Upper lobe of left lung (tissue), 6 donors: Measurements from ENCODE around the gene KLHL18. TPM values are rescaled to one million over a fixed set of nuclear protein-coding genes. Genes with fewer than 3 reads are reported as not detected.
"Not testable (repeated sequence)": the region's sequence is repeated elsewhere in the genome, so short reads cannot be mapped to it uniquely, and the experiment has no call there.

Experiments
- ATAC-seq, 2 donors: fragments of 200-7000 bp; cut with Tn5 transposase; one replicate each; pipeline ENCODE4 v1.9.1; 2022; ENCODE audit warnings: mild to moderate bottlenecking in 2 of 2, moderate library complexity in 2 of 2; ENCODE audit not compliant: low FRiP score in 2 of 2
- DNase-seq, 2 donors: peaks; one replicate each; pipeline ENCODE4 v3.0.0-alpha.2; 2019 to 2020
- H3K27ac ChIP-seq, 4 donors: fragments of 200-600 bp; sonication (generic); one replicate each; pipeline ENCODE4 v1.5.1; 2016 to 2019
- H3K27me3 ChIP-seq, 4 donors: fragments of 200-600 bp; sonication (generic); one replicate each; pipeline ENCODE4 v1.5.1; 2017 to 2019
- H3K36me3 ChIP-seq, 4 donors: fragments of 200-600 bp; sonication (generic); one replicate each; pipeline ENCODE4 v1.5.1; 2016 to 2019
- H3K4me1 ChIP-seq, 4 donors: fragments of 200-600 bp; sonication (generic); one replicate each; pipeline ENCODE4 v1.5.1; 2018 to 2019
- H3K4me3 ChIP-seq, 4 donors: fragments of 200-600 bp; sonication (generic); one replicate each; pipeline ENCODE4 v1.5.1; 2017 to 2019; ENCODE audit warnings: mild to moderate bottlenecking in 2 of 4, moderate library complexity in 1 of 4
- H3K9me3 ChIP-seq, 4 donors: fragments of 200-600 bp; sonication (generic); one replicate each; pipeline ENCODE4 v1.5.1; 2018 to 2019
- CTCF ChIP-seq, 6 experiments: fragments of 450-650 bp in 4 of 6; fragments of 200-600 bp in 2 of 6; sonication (generic) in 2 of 6; IDR thresholded peaks; one replicate each; pipeline ENCODE4 v1.5.1; 2016 to 2019; ENCODE audit warnings: antibody characterized with exemption in 6 of 6
- EP300 ChIP-seq, 4 donors: sonication (generic); formaldehyde crosslinking; IDR thresholded peaks; one replicate each; pipeline ENCODE4 v1.5.1; 2017; ENCODE audit warnings: antibody characterized with exemption in 4 of 4, control low read depth in 2 of 4
- POLR2A ChIP-seq, 4 donors: fragments of 450-650 bp; IDR thresholded peaks; one replicate each; pipeline ENCODE4 v1.5.1; 2016 to 2017; ENCODE audit warnings: antibody characterized with exemption in 4 of 4, mild to moderate bottlenecking in 2 of 4
- POLR2AphosphoS5 ChIP-seq, 2 donors: sonication (generic); formaldehyde crosslinking; IDR thresholded peaks; one replicate each; pipeline ENCODE4 v1.5.1; 2017; ENCODE audit warnings: antibody characterized with exemption in 2 of 2
- WGBS, 2 donors: methylation state at CpG; one replicate each; pipeline ENCODE4 v1.1.5; 2017 to 2018; 5-methylcytosine and 5-hydroxymethylcytosine counted together
- total RNA-seq, 6 donors: library from RNA; depleted of rRNA in 4 of 6; stranded (reverse); fragments of >200 nt in 4 of 6; gene quantifications; one replicate each; pipeline versions ENCODE4 v1.1.0 to v1.2.1, GENCODE V29; 2016 to 2021
- donor health status: DM: no; HTN: no; CAD: no; lungs with moderate emphysema.
- donor health status: DM: no; HTN: yes; CAD: no; lungs with severe emphysema.

The KLHL18 gene
- total RNA-seq, 6 donors from 2014 or later, result 12.6 to 35.5 (median 19.4) TPM

- no peak for ATAC-seq
- peaks cover 0 to 17% (median 15%) of the 10 kb centered on the region in 4 donors for H3K4me1 ChIP-seq
- no peaks in the 10 kb centered on the region for H3K9me3 ChIP-seq
- no peak overlapping the region for H3K27ac ChIP-seq
- peaks cover 0 to 8% (median 3%) of the 10 kb centered on the region in 4 donors for H3K36me3 ChIP-seq
- H3K27me3 ChIP-seq, result no peaks in the 10 kb centered on the region
- DNase-seq, result no peak
- no peak overlapping the region for H3K4me3 ChIP-seq
- 94 to 95% methylated on average over 4 of the region's 4 CpGs for WGBS, 2 donors
- TF ChIP-seq POLR2AphosphoS5 (IDR thresholded peaks at IDR 0.05) (no peak), EP300 (IDR thresholded peaks at IDR 0.05) (no peak), CTCF (IDR thresholded peaks at IDR 0.05) (no peak), POLR2A (IDR thresholded peaks at IDR 0.05) (no peak)
Measured at GRCh38 chr3:47310391-47310790, 27.6 kb downstream of the KLHL18 start.

DNA sequence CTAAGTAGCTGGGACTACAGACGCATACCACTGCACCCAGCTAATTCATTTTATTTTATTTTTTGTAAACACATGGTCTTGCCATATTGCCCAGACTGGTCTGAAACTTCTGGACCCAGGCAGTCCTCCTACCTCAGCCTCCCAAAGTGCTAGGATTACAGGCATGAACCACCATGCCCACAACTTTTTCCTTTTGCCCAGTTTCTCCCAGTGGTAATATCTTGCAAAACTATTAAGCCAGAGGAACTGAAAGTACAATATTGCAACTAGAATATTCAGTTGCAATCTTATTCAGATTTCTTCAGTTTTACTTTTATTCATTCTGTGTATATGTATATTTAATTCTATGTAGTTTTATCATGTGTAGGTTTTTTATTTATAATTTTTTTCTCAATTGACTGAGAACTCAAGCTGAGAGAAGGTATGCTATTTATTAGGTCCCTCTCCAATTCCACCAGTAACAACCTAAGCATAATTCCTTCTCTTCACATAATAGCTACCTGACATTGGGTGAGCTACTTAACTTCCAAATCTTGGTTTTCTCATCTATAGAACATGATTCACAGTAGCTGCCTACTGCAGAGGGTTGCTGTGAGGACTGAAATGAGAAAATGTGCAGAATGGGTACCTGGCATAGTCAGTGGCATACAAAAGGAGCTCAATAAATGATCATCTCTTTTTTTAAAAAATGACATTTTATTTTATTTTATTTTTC, 30.8 kb downstream of the KLHL18 start:
- 89 to 100% methylated on average over 1 of the region's 1 CpG for WGBS, 2 donors
- no peaks in the 10 kb centered on the region for H3K36me3 ChIP-seq
- no peaks in the 10 kb centered on the region for H3K27me3 ChIP-seq
- TF ChIP-seq POLR2AphosphoS5 (IDR thresholded peaks at IDR 0.05), result no peak
- no peak for TF ChIP-seq EP300 (IDR thresholded peaks at IDR 0.05)
- TF ChIP-seq CTCF (IDR thresholded peaks at IDR 0.05), result no peak
- TF ChIP-seq POLR2A (IDR thresholded peaks at IDR 0.05), result no peak
- ATAC-seq, result no peak
- no peak for DNase-seq
- no peaks in the 10 kb centered on the region for H3K9me3 ChIP-seq
- H3K27ac ChIP-seq, result no peak overlapping the region
- H3K4me1 ChIP-seq, result peaks cover 0 to 29% (median 20%) of the 10 kb centered on the region in 4 donors
- no peak overlapping the region for H3K4me3 ChIP-seq

- Histone ChIP-seq H3K4me1 (peaks cover 4 to 33% (median 20%) of the 10 kb centered on the region in 4 donors), H3K4me3 (no peak overlapping the region), H3K27me3 (no peaks in the 10 kb centered on the region), H3K9me3 (no peaks in the 10 kb centered on the region), H3K36me3 (no peaks in the 10 kb centered on the region), H3K27ac (peak overlapping the region in 2 of 4 donors; percentile 0 to 44)
- ATAC-seq, result no peak
- TF ChIP-seq CTCF (IDR thresholded peaks at IDR 0.05) (no peak), POLR2A (IDR thresholded peaks at IDR 0.05) (no peak), POLR2AphosphoS5 (IDR thresholded peaks at IDR 0.05) (no peak), EP300 (IDR thresholded peaks at IDR 0.05) (no peak)
- DNase-seq, result no peak
- WGBS, 2 donors, result 77 to 78% methylated on average over 8 of the region's 8 CpGs
Measured at GRCh38 chr3:47314056-47314764, 31.5 kb downstream of the KLHL18 start.

DNA sequence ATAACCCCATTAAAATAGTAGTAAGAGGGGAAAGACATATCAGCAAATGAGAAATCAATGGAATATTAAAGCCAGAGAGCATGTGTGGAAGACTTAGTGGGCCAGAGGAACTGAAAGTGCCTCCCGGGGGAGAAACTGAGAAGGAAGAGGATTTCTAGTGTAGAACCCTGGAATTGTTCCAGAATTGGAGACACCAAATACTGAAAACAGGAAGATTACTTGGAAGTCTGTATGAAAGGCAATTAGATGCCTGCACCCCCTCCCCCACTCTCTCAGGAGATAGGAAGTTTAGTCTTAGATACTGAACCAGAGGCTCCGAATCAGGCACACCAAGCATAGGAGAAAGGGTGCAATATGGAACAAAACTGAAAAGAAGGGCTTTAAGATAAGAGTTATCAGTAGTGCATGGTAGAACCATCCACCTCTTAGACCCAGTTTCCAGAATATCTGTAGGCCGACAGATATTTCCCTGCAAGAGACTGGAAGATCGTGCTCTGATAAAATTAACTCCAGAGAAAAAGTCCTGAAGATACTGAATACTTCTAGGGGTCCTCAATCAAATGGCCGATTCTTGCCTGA, 32.4 kb downstream of the KLHL18 start:
- peak in 1 of 2 donors; percentile 33 for DNase-seq
- H3K27ac ChIP-seq, result peak overlapping the region in 2 of 4 donors; percentile 0 to 44

GRCh38 chr3:47316151-47316550, 33.4 kb downstream of the KLHL18 start:
- not testable (repeated sequence) for H3K9me3 ChIP-seq, DNase-seq, H3K27me3 ChIP-seq, H3K4me3 ChIP-seq, ATAC-seq
- peaks cover 4 to 35% (median 20%) of the 10 kb centered on the region in 4 donors for H3K4me1 ChIP-seq
- 64 to 69% methylated on average over 1 of the region's 1 CpG for WGBS, 2 donors
- H3K36me3 ChIP-seq, result peaks cover 0 to 18% (median 13%) of the 10 kb centered on the region in 4 donors
- peak overlapping the region in 1 of 4 donors; percentile 44 for H3K27ac ChIP-seq

More for the DNA sequence above, 32.4 kb downstream of the KLHL18 start:
- no peaks in the 10 kb centered on the region for H3K27me3 ChIP-seq
- peak in 1 of 2 donors; percentile 49 for ATAC-seq
- H3K36me3 ChIP-seq, result peaks cover 0 to 8% (median 4%) of the 10 kb centered on the region in 4 donors
- no peak overlapping the region for H3K4me3 ChIP-seq
- peaks cover 4 to 35% (median 20%) of the 10 kb centered on the region in 4 donors for H3K4me1 ChIP-seq
- H3K9me3 ChIP-seq, result no peaks in the 10 kb centered on the region
- TF ChIP-seq POLR2AphosphoS5 (IDR thresholded peaks at IDR 0.05), result no peak
- no peak for TF ChIP-seq POLR2A (IDR thresholded peaks at IDR 0.05)
- TF ChIP-seq EP300 (IDR thresholded peaks at IDR 0.05), result no peak
- no peak for TF ChIP-seq CTCF (IDR thresholded peaks at IDR 0.05)
- WGBS, 2 donors, result 56 to 63% methylated on average over 5 of the region's 5 CpGs
